H1 (cell line): Measurements from ENCODE around the gene SF3A2. TPM values are rescaled to one million over a fixed set of nuclear protein-coding genes. Genes with fewer than 3 reads are reported as not detected.

Experiments
- CTCF ChIA-PET: fragments of 300-600 bp; sonication (Branson Sonifier 250); formaldehyde crosslinking; loops from one replicate; lab custom pipeline; 2021; ENCODE audit not compliant: partially characterized antibody; lab: Charles Lee
- POLR2A ChIA-PET: fragments of 300-600 bp; sonication (Branson Sonifier 250); formaldehyde crosslinking; loops from one replicate; lab custom pipeline; 2021; ENCODE audit warnings: inconsistent platforms; ENCODE audit not compliant: partially characterized antibody; lab: Charles Lee
- DNase-seq, 2 experiments: peaks; one replicate each; pipeline versions ENCODE4 v3.0.0 to v3.0.0-alpha.2; 2010 to 2022; ENCODE audit warnings: low spot score in 2 of 2, low read depth in 1 of 2, mixed read lengths in 1 of 2
- FAIRE-seq: peaks from 2 replicates; lab custom pipeline; 2011; peaks lifted over from hg19 to GRCh38; lab: Jason Lieb, UNC
- H2AFZ ChIP-seq: 2 replicates; pipeline ENCODE4 v1.8.1; 2012; ENCODE audit warnings: low read length, inconsistent platforms
- H2AK5ac ChIP-seq: 2 replicates; pipeline ENCODE4 v1.6.1; 2013; ENCODE audit warnings: low read depth, low read length
- H2BK120ac ChIP-seq: replicated peaks from 2 replicates; pipeline ENCODE3; 2013; ENCODE audit warnings: low read depth, low read length, inconsistent platforms
- H2BK12ac ChIP-seq: 2 replicates; pipeline ENCODE4 v1.6.1; 2013; ENCODE audit warnings: low read depth, low read length
- H2BK15ac ChIP-seq: 2 replicates; pipeline ENCODE4 v1.6.1; 2013; ENCODE audit warnings: low read length
- H2BK20ac ChIP-seq: 2 replicates; pipeline ENCODE4 v1.6.1; 2013; ENCODE audit warnings: low read length
- H2BK5ac ChIP-seq: 2 replicates; pipeline ENCODE4 v1.6.1; 2013; ENCODE audit warnings: low read depth, low read length
- H3K14ac ChIP-seq: 2 replicates; pipeline ENCODE4 v1.6.1; 2013; ENCODE audit warnings: inconsistent platforms; ENCODE audit not compliant: insufficient read length
- H3K18ac ChIP-seq: 2 replicates; pipeline ENCODE4 v1.6.1; 2013; ENCODE audit warnings: low read length; ENCODE audit errors: extremely low read depth
- H3K23ac ChIP-seq: 2 replicates; pipeline ENCODE4 v1.6.1; 2013; ENCODE audit warnings: inconsistent platforms; ENCODE audit not compliant: insufficient read length
- H3K23me2 ChIP-seq: 2 replicates; pipeline ENCODE4 v1.6.1; 2013; ENCODE audit warnings: low read depth, low read length
- H3K27ac ChIP-seq: 2 replicates; pipeline ENCODE4 v1.6.1; 2011; ENCODE audit warnings: low read depth, low read length, inconsistent platforms
- H3K27me3 ChIP-seq, 4 experiments: replicated peaks in 1 of 4; 1 replicate in 1 of 4; 2 replicates in 3 of 4; pipeline versions ENCODE4 v1.6.1 to v1.8.1; 2011 to 2013; ENCODE audit warnings: low read length in 3 of 4, mild to moderate bottlenecking in 3 of 4, inconsistent platforms in 2 of 4, mixed read lengths in 2 of 4, moderate library complexity in 1 of 4; ENCODE audit not compliant: control insufficient read depth in 3 of 4, insufficient read depth in 3 of 4; ENCODE audit errors: extremely low read depth in 1 of 4
- H3K36me3 ChIP-seq, 4 experiments: 2 replicates each; pipeline versions ENCODE4 v1.6.1 to v1.8.1; 2011 to 2013; ENCODE audit warnings: mild to moderate bottlenecking in 4 of 4, low read length in 3 of 4, moderate library complexity in 2 of 4, control low read depth in 1 of 4, inconsistent platforms in 1 of 4; ENCODE audit not compliant: insufficient read depth in 4 of 4, control insufficient read depth in 2 of 4
- H3K4ac ChIP-seq: replicated peaks from 2 replicates; pipeline ENCODE3; 2013; ENCODE audit warnings: low read length, low read depth, mixed read lengths, inconsistent platforms; ENCODE audit not compliant: insufficient read length
- H3K4me1 ChIP-seq, 4 experiments: replicated peaks in 1 of 4; 1 replicate in 1 of 4; 2 replicates in 3 of 4; pipeline versions ENCODE4 v1.6.1 to v1.8.1; 2011 to 2013; ENCODE audit warnings: low read length in 3 of 4, inconsistent platforms in 2 of 4, mixed read lengths in 1 of 4; ENCODE audit not compliant: insufficient read depth in 4 of 4, control insufficient read depth in 3 of 4
- H3K4me2 ChIP-seq, 2 experiments: 2 replicates each; pipeline versions ENCODE4 v1.6.1 to v1.8.1; 2011 to 2013; ENCODE audit warnings: low read depth in 2 of 2, low read length in 2 of 2, control low read depth in 1 of 2, inconsistent platforms in 1 of 2, mild to moderate bottlenecking in 1 of 2; ENCODE audit not compliant: insufficient read depth in 1 of 2
- H3K4me3 ChIP-seq, 4 experiments: fragments of 200-600, 300-600 bp in 1 of 4; sonication (generic), shearing (Covaris generic), sonication (Bioruptor Twin) in 1 of 4; 2 replicates each; pipeline versions ENCODE4 v1.5.1 to v1.8.1; 2011 to 2016; ENCODE audit warnings: low read length in 4 of 4, low read depth in 3 of 4, control low read depth in 2 of 4, inconsistent platforms in 2 of 4, mild to moderate bottlenecking in 2 of 4, mixed read lengths in 1 of 4, moderate library complexity in 1 of 4; ENCODE audit not compliant: insufficient read depth in 2 of 4; ENCODE audit errors: extremely low read depth in 1 of 4
- H3K56ac ChIP-seq: replicated peaks from 2 replicates; pipeline ENCODE3; 2013; ENCODE audit warnings: low read depth, mild to moderate bottlenecking, mixed read lengths, low read length, inconsistent platforms; ENCODE audit not compliant: insufficient read length
- H3K79me1 ChIP-seq: 2 replicates; pipeline ENCODE4 v1.6.1; 2013; ENCODE audit warnings: low read depth, low read length, control low read depth
- H3K79me2 ChIP-seq, 2 experiments: 2 replicates each; pipeline versions ENCODE4 v1.6.1 to v1.8.1; 2012 to 2013; ENCODE audit warnings: low read length in 2 of 2, mild to moderate bottlenecking in 2 of 2, inconsistent platforms in 1 of 2; ENCODE audit not compliant: insufficient read depth in 2 of 2, control insufficient read depth in 1 of 2
- H3K9ac ChIP-seq, 4 experiments: replicated peaks in 1 of 4; 1 replicate in 1 of 4; 2 replicates in 3 of 4; pipeline versions ENCODE4 v1.6.1 to v1.8.1; 2011 to 2013; ENCODE audit warnings: low read depth in 3 of 4, low read length in 3 of 4, control low read depth in 2 of 4, mild to moderate bottlenecking in 2 of 4, moderate library complexity in 2 of 4, inconsistent platforms in 1 of 4; ENCODE audit errors: extremely low read depth in 1 of 4
- H3K9me3 ChIP-seq, 2 experiments: 2 replicates each; pipeline versions ENCODE4 v1.6.1 to v1.8.1; 2012 to 2013; ENCODE audit warnings: mild to moderate bottlenecking in 2 of 2, moderate library complexity in 2 of 2, control low read depth in 1 of 2, inconsistent platforms in 1 of 2, low read depth in 1 of 2, low read length in 1 of 2, mixed read lengths in 1 of 2; ENCODE audit not compliant: insufficient read depth in 2 of 2
- H4K20me1 ChIP-seq, 2 experiments: replicated peaks in 1 of 2; 2 replicates each; pipeline versions ENCODE3 to v1.8.1; 2011 to 2013; ENCODE audit warnings: inconsistent platforms in 2 of 2, low read length in 2 of 2, mild to moderate bottlenecking in 1 of 2; ENCODE audit not compliant: insufficient read depth in 2 of 2, control insufficient read depth in 1 of 2
- H4K5ac ChIP-seq: 2 replicates; pipeline ENCODE4 v1.6.1; 2013; ENCODE audit warnings: low read length, low read depth, mixed read lengths, inconsistent platforms; ENCODE audit not compliant: insufficient read length
- H4K8ac ChIP-seq: 2 replicates; pipeline ENCODE4 v1.8.0; 2013; ENCODE audit warnings: mild to moderate bottlenecking, moderate library complexity, low read length, inconsistent platforms; ENCODE audit not compliant: insufficient read depth; ENCODE audit errors: extremely low read depth
- H4K91ac ChIP-seq: replicated peaks from 2 replicates; pipeline ENCODE3; 2013; ENCODE audit warnings: low read length, mixed read lengths, inconsistent platforms; ENCODE audit not compliant: insufficient read length
- RFX5 ChIP-seq: IDR thresholded peaks from 2 replicates; pipeline ENCODE4 v1.6.1; 2011; ENCODE audit warnings: low read depth, low read length, improper control_type of control experiment, borderline replicate concordance
- SP2 ChIP-seq: IDR thresholded peaks from 2 replicates; pipeline ENCODE4 v1.6.1; 2012; ENCODE audit warnings: mild to moderate bottlenecking, low read length, inconsistent platforms
- WGBS, 2 experiments: shearing (Covaris generic) in 1 of 2; methylation state at CpG; one replicate each; pipeline versions ENCODE4 v1.1.6 to v1.1.7; 2013 to 2015; ENCODE audit warnings: low lambda C conversion rate in 2 of 2, mixed read lengths in 2 of 2, inconsistent platforms in 1 of 2, low coverage in 1 of 2, missing lambda C conversion rate in 1 of 2; ENCODE audit not compliant: insufficient replicate concordance in 2 of 2, insufficient coverage in 1 of 2, insufficient read length in 1 of 2; ENCODE audit errors: extremely low coverage in 1 of 2, missing lambda C conversion rate in 1 of 2; 5-methylcytosine and 5-hydroxymethylcytosine counted together
- polyA plus RNA-seq, 7 experiments: library from polyadenylated mRNA; depleted of rRNA in 3 of 7; stranded (reverse) in 5 of 7; unstranded in 2 of 7; fragments of >200 nt in 5 of 7; fragments of 200-250 nt in 2 of 7; gene quantifications; 1 replicate in 5 of 7; 2 replicates in 1 of 7; 4 replicates in 1 of 7; pipeline versions ENCODE4 v1.2.1 to v1.2.3, GENCODE V29; 2011 to 2013; ENCODE audit warnings: missing spikeins in 2 of 7, mixed read lengths in 2 of 7
- total RNA-seq: library from RNA; stranded (reverse); fragmentation: NEBNext Ultra II Directional; extraction: Animal tissue kit (Norgen Biotek cat#: 25700); gene quantifications from 2 replicates; pipeline ENCODE4 v1.2.1, GENCODE V29; 2021

The SF3A2 gene
- total and polyA plus RNA-seq, 2 of the 8 experiments (the other 6 are each of a cell fraction or from before 2014, with no cell fraction given), result 15.3 to 146 TPM

GRCh38 chr19:2278459-2279158 is 42.0 kb downstream of the SF3A2 start:
- no peak overlapping the region for H2BK12ac ChIP-seq
- no peak overlapping the region for H2BK15ac ChIP-seq
- H3K79me2 ChIP-seq, result peaks cover 0 to 6% of the 10 kb centered on the region in 2 experiments; a peak in 1 of 4 replicates
- H3K23me2 ChIP-seq, result peaks cover 5% of the 10 kb centered on the region; the same call in 1 of the 2 replicates
- H3K9me3 ChIP-seq, result no peaks in the 10 kb centered on the region
- POLR2A ChIA-PET, result interaction anchor here (0.5 to 23.4 kb wide), 10 partner anchors 8 to 453 kb away, joined by 3 to 330 read pairs (median 3); partner anchors contain the start of genes AMH and JSRP1
- H4K20me1 ChIP-seq, result peaks cover 5 to 13% of the 10 kb centered on the region in 2 experiments
- no peak overlapping the region for H2BK5ac ChIP-seq
- no peak overlapping the region for H3K4me3 ChIP-seq
- no peak overlapping the region for H2BK20ac ChIP-seq
- no peak overlapping the region for H3K18ac ChIP-seq
- H4K91ac ChIP-seq, result no peak overlapping the region
- no peaks in the 10 kb centered on the region for H3K36me3 ChIP-seq
- TF ChIP-seq SP2 (no peak), RFX5 (no peak)
- no peak overlapping the region; the same call in 1 of the 2 replicates for H4K8ac ChIP-seq
- WGBS, 2 experiments, result 91% methylated on average over 24 of the region's 33 CpGs; no CpG with 5 or more reads in 1 of the 2 experiments
- H2AK5ac ChIP-seq, result no peak overlapping the region
- peaks cover 0 to 17% (median 13%) of the 10 kb centered on the region in 4 experiments; a peak in 5 of 7 replicates for H3K27me3 ChIP-seq
- no peak overlapping the region for H3K9ac ChIP-seq
- no peak overlapping the region for H4K5ac ChIP-seq
- no peak overlapping the region for H2BK120ac ChIP-seq
- FAIRE-seq (no peak), DNase-seq (no peak)
- peaks cover 0 to 5% (median under 1%) of the 10 kb centered on the region in 4 experiments; a peak in 2 of 7 replicates for H3K4me1 ChIP-seq
- H3K14ac ChIP-seq, result no peak overlapping the region
- peaks cover 3% of the 10 kb centered on the region; the same call in 1 of the 2 replicates for H3K79me1 ChIP-seq
- no peak overlapping the region for H3K27ac ChIP-seq
- no peak overlapping the region for H2AFZ ChIP-seq
- no peak overlapping the region for H3K4me2 ChIP-seq
- H3K23ac ChIP-seq, result no peak overlapping the region
- CTCF ChIA-PET, result interaction anchor here (0.8 to 6.2 kb wide), 7 partner anchors 9 to 79 kb away, joined by 3 to 106 read pairs (median 5); partner anchors contain the start of genes JSRP1 and PLEKHJ1
- no peak overlapping the region for H3K56ac ChIP-seq
- no peak overlapping the region for H3K4ac ChIP-seq
